Bronchial epithelial cell (primary cell): ENCODE data around the gene GSC. TPM values are rescaled to one million over a fixed set of nuclear protein-coding genes. Genes with fewer than 3 reads are reported as not detected.
A peak's percentile ranks its signal among the peaks of the same experiment; 100 is the strongest.

ENCODE experiments used
- DNase-seq: peaks from one replicate; pipeline ENCODE4 v3.0.0-alpha.2; 2010; ENCODE audit warnings: low read depth
- FAIRE-seq: peaks from 2 replicates; lab custom pipeline; 2011; peaks lifted over from hg19 to GRCh38; lab: Jason Lieb, UNC
- H3K27me3 ChIP-seq: 2 replicates; pipeline ENCODE4 v1.5.1; 2011; ENCODE audit warnings: low read length; ENCODE audit not compliant: control insufficient read depth, insufficient read depth
- H3K36me3 ChIP-seq: 2 replicates; pipeline ENCODE4 v1.5.1; 2011; ENCODE audit warnings: low read length; ENCODE audit not compliant: control insufficient read depth, insufficient read depth
- H3K4me3 ChIP-seq: 2 replicates; pipeline ENCODE4 v1.5.1; 2011; ENCODE audit warnings: mild to moderate bottlenecking, low read depth, low read length, control low read depth
- CTCF ChIP-seq: IDR thresholded peaks from 2 replicates; pipeline ENCODE4 v1.5.1; 2011; ENCODE audit warnings: mild to moderate bottlenecking, moderate library complexity, low read length, control low read depth, inconsistent platforms; ENCODE audit not compliant: insufficient read depth, severe bottlenecking
- total RNA-seq: library from RNA; depleted of rRNA; stranded (reverse); fragments of >200 nt; gene quantifications from 2 replicates; pipeline ENCODE4 v1.2.1, GENCODE V29; 2014

Gene GSC
- total RNA-seq, 1 donor from 2014 or later: not detected

- Histone ChIP-seq H3K4me3 (no peak overlapping the region), H3K36me3 (no peaks in the 10 kb centered on the region), H3K27me3 (no peaks in the 10 kb centered on the region)
- DNase-seq (no peak), FAIRE-seq (no peak)
- TF ChIP-seq CTCF: no peak
Measured at GRCh38 chr14:94797887-94798286, 28.0 kb upstream of the GSC start.

GRCh38 chr14:94796278-94796677, 26.4 kb upstream of the GSC start:
- no peak for TF ChIP-seq CTCF
- H3K36me3 ChIP-seq: no peaks in the 10 kb centered on the region
- DNase-seq (no peak), FAIRE-seq (no peak)
- H3K4me3 ChIP-seq: no peak overlapping the region
- H3K27me3 ChIP-seq: no peaks in the 10 kb centered on the region

- peak; percentile 10 for DNase-seq
- no peak for TF ChIP-seq CTCF
- Histone ChIP-seq H3K4me3 (no peak overlapping the region), H3K27me3 (no peaks in the 10 kb centered on the region), H3K36me3 (no peaks in the 10 kb centered on the region)
- FAIRE-seq: no peak
Measured at GRCh38 chr14:94795372-94795771, 25.5 kb upstream of the GSC start.

GRCh38 chr14:94793901-94794300, 24.0 kb upstream of the GSC start:
- DNase-seq: no peak
- FAIRE-seq: no peak
- Histone ChIP-seq H3K27me3 (no peaks in the 10 kb centered on the region), H3K36me3 (no peaks in the 10 kb centered on the region), H3K4me3 (no peak overlapping the region)
- TF ChIP-seq CTCF: no peak

- H3K27me3 ChIP-seq: no peaks in the 10 kb centered on the region
- no peak for TF ChIP-seq CTCF
- no peaks in the 10 kb centered on the region for H3K36me3 ChIP-seq
- FAIRE-seq (no peak), DNase-seq (no peak)
- H3K4me3 ChIP-seq: no peak overlapping the region
Measured at GRCh38 chr14:94787655-94788054, 17.7 kb upstream of the GSC start.

GRCh38 chr14:94787092-94787491, 17.2 kb upstream of the GSC start:
- no peaks in the 10 kb centered on the region for H3K36me3 ChIP-seq
- H3K4me3 ChIP-seq: no peak overlapping the region
- H3K27me3 ChIP-seq: no peaks in the 10 kb centered on the region
- TF ChIP-seq CTCF: no peak
- DNase-seq (no peak), FAIRE-seq (no peak)
